Progenitor cell of endocrine pancreas (in vitro differentiated cells): ENCODE results near the gene GSK3B. TPM values are rescaled to one million over a fixed set of nuclear protein-coding genes. Genes with fewer than 3 reads are reported as not detected.

Source experiments
- DNase-seq: peaks from one replicate; pipeline ENCODE4 v3.0.0; 2021; ENCODE audit warnings: low spot score; ENCODE audit not compliant: unreplicated experiment
- H3K27ac Mint-ChIP-seq: 2 replicates; pipeline ENCODE4 v1.8.0; 2021; ENCODE audit warnings: mild to moderate bottlenecking, moderate library complexity, mixed read lengths
- H3K27me3 Mint-ChIP-seq: 2 replicates; pipeline ENCODE4 v1.8.0; 2021; ENCODE audit warnings: mixed read lengths
- H3K36me3 Mint-ChIP-seq: 2 replicates; pipeline ENCODE4 v1.8.0; 2022; ENCODE audit warnings: mixed read lengths; ENCODE audit not compliant: insufficient read depth
- H3K4me1 Mint-ChIP-seq: 2 replicates; pipeline ENCODE4 v1.8.0; 2021; ENCODE audit warnings: low read depth, mixed read lengths
- H3K4me3 Mint-ChIP-seq: 2 replicates; pipeline ENCODE4 v1.8.0; 2021; ENCODE audit warnings: low read depth, mild to moderate bottlenecking, moderate library complexity, mixed read lengths
- H3K9me3 Mint-ChIP-seq: 2 replicates; pipeline ENCODE4 v1.8.0; 2021; ENCODE audit warnings: low read depth, mixed read lengths
- CTCF ChIP-seq: fragments of 200-600 bp; sonication (generic); IDR thresholded peaks from one replicate; pipeline ENCODE4 v1.5.0; 2021; ENCODE audit warnings: antibody characterized with exemption, mild to moderate bottlenecking; ENCODE audit not compliant: unreplicated experiment
- total RNA-seq: library from RNA; stranded (reverse); gene quantifications from 2 replicates; pipeline ENCODE4 v1.2.1, GENCODE V29; 2021

The GSK3B gene
- total RNA-seq, 1 donor from 2014 or later = 80.0 TPM

GRCh38 chr3:120025520-120025919 lies 68.7 kb downstream of the GSK3B start:
- H3K4me1 Mint-ChIP-seq = peaks cover 21% of the 10 kb centered on the region
- H3K9me3 Mint-ChIP-seq = no peaks in the 10 kb centered on the region
- H3K27me3 Mint-ChIP-seq = no peaks in the 10 kb centered on the region
- no peak for DNase-seq
- H3K4me3 Mint-ChIP-seq = no peak overlapping the region
- H3K27ac Mint-ChIP-seq = no peak overlapping the region
- TF ChIP-seq CTCF = no peak
- peaks cover 4% of the 10 kb centered on the region for H3K36me3 Mint-ChIP-seq

- peaks cover 26% of the 10 kb centered on the region for H3K4me1 Mint-ChIP-seq
- H3K36me3 Mint-ChIP-seq = peaks cover 5% of the 10 kb centered on the region
- TF ChIP-seq CTCF = no peak
Measured at GRCh38 chr3:120024103-120024502, 70.1 kb downstream of the GSK3B start.

GRCh38 chr3:120022729-120023128 lies 71.5 kb downstream of the GSK3B start:
- Mint-ChIP-seq H3K27ac (no peak overlapping the region), H3K4me1 (peaks cover 23% of the 10 kb centered on the region), H3K9me3 (no peaks in the 10 kb centered on the region), H3K36me3 (peaks cover 5% of the 10 kb centered on the region), H3K27me3 (no peaks in the 10 kb centered on the region), H3K4me3 (no peak overlapping the region)
- TF ChIP-seq CTCF = no peak
- no peak for DNase-seq

More at GRCh38 chr3:120024103-120024502, 70.1 kb downstream of the GSK3B start:
- Mint-ChIP-seq H3K9me3 (no peaks in the 10 kb centered on the region), H3K4me3 (no peak overlapping the region), H3K27ac (no peak overlapping the region), H3K27me3 (no peaks in the 10 kb centered on the region)
- DNase-seq = no peak

GRCh38 chr3:120021523-120021922 lies 72.7 kb downstream of the GSK3B start:
- no peak for TF ChIP-seq CTCF
- no peak for DNase-seq
- Mint-ChIP-seq H3K4me1 (peaks cover 29% of the 10 kb centered on the region), H3K4me3 (no peak overlapping the region), H3K27ac (no peak overlapping the region), H3K36me3 (peaks cover 5% of the 10 kb centered on the region), H3K27me3 (no peaks in the 10 kb centered on the region), H3K9me3 (no peaks in the 10 kb centered on the region)

GRCh38 chr3:120018299-120018698 lies 75.9 kb downstream of the GSK3B start:
- TF ChIP-seq CTCF = no peak
- DNase-seq = no peak
- H3K4me3 Mint-ChIP-seq = no peak overlapping the region
- H3K4me1 Mint-ChIP-seq = peaks cover 31% of the 10 kb centered on the region
- H3K27me3 Mint-ChIP-seq = no peaks in the 10 kb centered on the region
- H3K9me3 Mint-ChIP-seq = no peaks in the 10 kb centered on the region
- H3K27ac Mint-ChIP-seq = no peak overlapping the region
- peaks cover 3% of the 10 kb centered on the region for H3K36me3 Mint-ChIP-seq
